HG03442 (cell line): ENCODE data around the gene TMOD1.

Experiments used
- ATAC-seq: cut with Tn5 transposase; IDR thresholded peaks from one replicate; pipeline ENCODE4 v1.9.1; 2021; ENCODE audit warnings: mild to moderate bottlenecking, moderate library complexity; ENCODE audit not compliant: unreplicated experiment

The TMOD1 gene

GRCh38 chr9:97543561-97543960 lies 42.1 kb downstream of the TMOD1 start:
- no peak for ATAC-seq

GRCh38 chr9:97545486-97545885 lies 44.0 kb downstream of the TMOD1 start:
- ATAC-seq = no peak

- no peak for ATAC-seq
Measured at GRCh38 chr9:97547098-97547829, 45.8 kb downstream of the TMOD1 start.

GRCh38 chr9:97548379-97548778 lies 46.9 kb downstream of the TMOD1 start:
- no peak for ATAC-seq

GRCh38 chr9:97548819-97549540 lies 47.5 kb downstream of the TMOD1 start:
- no peak for ATAC-seq

- no peak for ATAC-seq
Measured at GRCh38 chr9:97550386-97550785, 48.9 kb downstream of the TMOD1 start.

GRCh38 chr9:97551308-97551707 lies 49.8 kb downstream of the TMOD1 start:
- no peak for ATAC-seq

GRCh38 chr9:97553141-97553540 lies 51.7 kb downstream of the TMOD1 start:
- no peak for ATAC-seq

- ATAC-seq = no peak
Measured at GRCh38 chr9:97553841-97554240, 52.4 kb downstream of the TMOD1 start.

GRCh38 chr9:97554566-97555075 lies 53.2 kb downstream of the TMOD1 start:
- no peak for ATAC-seq

GRCh38 chr9:97555164-97555563 lies 53.7 kb downstream of the TMOD1 start:
- no peak for ATAC-seq

GRCh38 chr9:97556036-97556720 lies 54.7 kb downstream of the TMOD1 start:
- ATAC-seq = no peak

GRCh38 chr9:97556721-97557605 lies 55.5 kb downstream of the TMOD1 start:
- no peak for ATAC-seq

- ATAC-seq = no peak
Measured at GRCh38 chr9:97557606-97558095, 56.2 kb downstream of the TMOD1 start.

- ATAC-seq = peak; percentile 27
Measured at GRCh38 chr9:97558701-97559101, 57.2 kb downstream of the TMOD1 start.

- ATAC-seq = peak; percentile 75
Measured at GRCh38 chr9:97559111-97559514, 57.6 kb downstream of the TMOD1 start.

- ATAC-seq = no peak
Measured at GRCh38 chr9:97560154-97560553, 58.7 kb downstream of the TMOD1 start.

- no peak for ATAC-seq
Measured at GRCh38 chr9:97560851-97561250, 59.4 kb downstream of the TMOD1 start.

GRCh38 chr9:97561501-97561900 lies 60.0 kb downstream of the TMOD1 start:
- no peak for ATAC-seq

- no peak for ATAC-seq
Measured at GRCh38 chr9:97562542-97562941, 61.1 kb downstream of the TMOD1 start.
